NCI-H82 treated with DMSO at 0.1 percent for 48 hours (cell line): ENCODE measurements around the gene KCNMA1.
"Not testable (repeated sequence)": the region's sequence is repeated elsewhere in the genome, so short reads cannot be mapped to it uniquely, and the experiment has no call there.

Experiments
- DNase-seq: peaks from one replicate; lab custom pipeline; 2025; ENCODE audit not compliant: unreplicated experiment; lab: John Stamatoyannopoulos, UW

The KCNMA1 gene

GRCh38 chr10:77588886-77589285, 48.7 kb downstream of the KCNMA1 start:
- DNase-seq = no peak

GRCh38 chr10:77587416-77587790, 50.2 kb downstream of the KCNMA1 start:
- no peak for DNase-seq

DNA sequence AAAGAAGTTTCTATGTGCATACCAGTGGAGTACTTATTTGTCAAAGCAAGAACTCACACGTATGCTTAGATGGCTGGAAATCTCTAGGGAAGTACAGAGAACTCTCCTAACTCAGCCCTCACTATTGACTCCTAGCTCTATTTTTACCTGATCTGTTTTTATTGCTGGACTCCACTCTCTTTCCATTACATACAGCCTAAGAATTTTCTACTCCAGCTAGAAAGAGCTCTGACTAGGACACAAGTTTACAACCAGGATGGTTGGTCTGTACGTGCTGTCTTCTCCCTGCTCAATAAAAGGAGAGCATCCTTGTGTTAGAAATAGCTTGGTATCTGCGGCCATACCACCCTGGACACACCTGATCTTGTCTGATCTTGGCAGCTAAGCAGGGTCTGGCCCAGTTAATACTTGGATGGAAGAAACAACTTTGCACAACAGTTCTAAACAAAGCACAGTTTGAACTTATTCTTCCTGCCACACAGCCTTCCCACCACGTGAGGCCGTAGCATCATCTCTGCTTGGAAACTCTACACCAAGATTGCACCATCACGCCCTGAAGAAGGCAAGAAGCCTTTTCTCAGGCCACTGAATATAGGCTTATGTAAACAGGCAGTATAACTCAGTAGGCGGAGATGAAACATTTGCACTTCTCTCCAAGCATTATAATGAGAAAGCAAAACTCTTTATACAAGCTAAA, 50.7 kb downstream of the KCNMA1 start:
- no peak for DNase-seq

DNA sequence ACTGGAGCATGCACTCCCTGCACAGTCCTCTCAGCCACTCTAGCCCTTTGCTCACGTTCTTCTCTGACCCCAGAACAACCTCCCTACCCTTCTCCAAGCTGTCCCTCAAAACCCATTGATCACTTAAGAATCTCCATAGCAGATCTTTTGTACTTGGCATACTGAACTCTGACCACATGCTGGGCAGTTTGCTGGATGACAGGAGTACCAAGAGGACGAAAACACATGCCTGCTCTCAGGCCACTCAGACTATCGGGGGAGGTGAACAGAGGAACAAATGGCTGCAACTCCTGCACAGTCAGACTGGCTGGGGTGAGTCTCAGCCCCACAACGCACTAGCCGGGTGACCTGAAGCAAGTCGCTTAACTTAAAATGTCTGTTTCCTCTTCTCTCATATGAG, 52.7 kb downstream of the KCNMA1 start:
- DNase-seq = no peak

- no peak for DNase-seq
These were observed 54.1 kb downstream of the KCNMA1 start for GRCh38 chr10:77583527-77583926.

- no peak for DNase-seq
These were observed 54.9 kb downstream of the KCNMA1 start for GRCh38 chr10:77582710-77583115.

DNA sequence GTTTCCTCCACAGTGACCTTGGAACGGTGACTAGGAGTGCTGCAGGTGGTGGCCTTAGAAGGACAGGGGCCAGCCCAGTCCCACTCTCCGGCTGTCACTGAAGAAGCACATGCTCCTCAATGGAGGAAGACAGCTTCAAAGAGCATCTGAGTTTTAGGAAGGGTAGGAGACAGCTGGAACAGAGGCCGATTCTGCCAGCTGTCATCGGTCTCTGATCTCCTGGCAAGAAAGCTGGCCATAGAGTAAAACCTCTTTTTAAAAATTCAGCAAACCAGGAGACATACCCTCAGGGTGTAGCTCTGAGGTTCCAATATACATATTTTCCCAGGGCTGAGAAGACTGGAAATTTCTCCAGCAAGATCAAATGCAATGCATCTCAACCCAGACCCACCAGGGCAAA, 55.9 kb downstream of the KCNMA1 start:
- no peak for DNase-seq

GRCh38 chr10:77580482-77580881, 57.1 kb downstream of the KCNMA1 start:
- no peak for DNase-seq

DNA sequence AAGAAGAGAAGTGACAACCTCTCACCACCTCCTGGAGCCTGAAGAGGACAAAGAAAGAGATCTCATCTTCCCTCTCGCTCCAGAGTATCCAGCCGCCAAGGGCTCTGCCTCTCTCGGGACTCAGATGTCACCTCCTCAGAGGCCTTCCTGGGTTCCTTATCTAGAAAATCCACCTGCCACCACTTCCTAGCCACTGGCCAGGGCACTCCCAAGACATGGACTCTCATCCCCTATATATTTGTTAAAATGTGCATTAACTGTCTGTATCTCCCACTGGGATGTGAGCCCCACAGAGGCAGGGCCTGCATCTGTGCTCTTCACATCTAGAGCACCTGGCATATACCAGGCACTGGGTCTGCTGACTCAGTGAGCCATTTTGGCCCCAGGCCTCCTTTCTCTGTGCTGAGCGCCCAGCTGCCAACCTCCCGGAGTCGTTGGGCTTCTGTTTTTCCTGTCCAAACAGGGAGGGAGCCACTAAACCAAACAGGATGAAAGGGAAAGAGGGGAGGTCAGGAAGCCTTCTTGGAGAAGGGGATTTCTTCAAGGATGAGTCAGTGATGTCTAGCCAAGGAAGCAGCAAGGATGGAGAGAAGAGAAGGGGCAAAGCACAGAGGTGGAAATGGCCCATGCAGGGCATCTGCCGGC, 58.9 kb downstream of the KCNMA1 start:
- no peak for DNase-seq

DNA sequence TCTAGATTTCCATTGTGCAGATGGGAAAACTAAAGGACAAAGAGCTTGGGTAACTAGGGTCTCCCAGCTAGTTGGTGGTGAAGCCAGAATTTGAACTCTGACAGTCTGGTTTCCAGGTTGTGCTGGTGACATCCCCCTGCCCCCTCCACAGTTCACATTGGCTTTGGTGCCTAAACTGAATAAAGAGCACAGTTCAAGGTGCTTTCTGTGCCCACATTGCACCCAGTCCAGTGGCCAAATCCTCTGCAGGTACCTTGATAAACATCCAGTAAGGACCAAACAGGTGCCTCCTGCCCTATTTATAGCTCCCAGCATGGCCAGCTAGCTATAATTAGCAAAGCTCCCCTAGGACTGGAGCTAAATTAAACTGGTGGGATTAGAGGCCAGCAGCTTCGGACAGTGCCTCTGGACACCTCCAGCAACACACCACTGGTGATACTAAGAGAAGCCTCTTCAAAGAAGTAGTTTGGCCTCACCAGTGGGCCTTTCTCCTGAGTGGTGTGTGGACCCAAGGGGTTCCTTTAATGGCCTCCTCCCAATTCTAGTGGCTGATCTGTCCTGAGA, 59.9 kb downstream of the KCNMA1 start:
- no peak for DNase-seq

DNA sequence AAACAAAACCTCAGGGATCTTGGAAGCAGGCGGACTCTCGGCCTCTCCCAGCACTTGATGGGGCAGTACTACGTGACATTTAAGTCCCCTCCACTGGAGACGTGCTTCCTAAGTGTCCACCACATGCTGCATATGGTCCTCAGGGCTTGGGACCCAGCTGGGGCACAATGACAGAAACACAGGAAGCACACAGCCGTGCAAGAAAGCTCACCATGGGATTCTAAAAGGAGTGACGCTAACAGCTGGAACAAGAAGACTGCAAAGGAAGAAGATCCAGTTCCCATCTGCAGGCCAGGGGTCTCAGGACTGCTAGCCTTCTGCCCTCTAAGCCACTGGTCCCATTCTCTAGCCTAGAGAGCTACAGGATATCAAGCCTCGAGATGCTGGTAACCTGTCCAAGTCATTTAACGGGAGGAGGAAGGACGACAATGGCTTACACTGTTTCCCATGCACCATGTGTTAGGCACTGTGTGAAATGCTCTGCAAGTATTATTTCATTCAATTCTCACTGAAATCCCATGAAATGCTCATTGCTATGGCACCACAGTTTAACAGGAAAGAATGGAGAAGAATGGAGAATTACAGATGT, 61.1 kb downstream of the KCNMA1 start:
- DNase-seq = no peak

DNA sequence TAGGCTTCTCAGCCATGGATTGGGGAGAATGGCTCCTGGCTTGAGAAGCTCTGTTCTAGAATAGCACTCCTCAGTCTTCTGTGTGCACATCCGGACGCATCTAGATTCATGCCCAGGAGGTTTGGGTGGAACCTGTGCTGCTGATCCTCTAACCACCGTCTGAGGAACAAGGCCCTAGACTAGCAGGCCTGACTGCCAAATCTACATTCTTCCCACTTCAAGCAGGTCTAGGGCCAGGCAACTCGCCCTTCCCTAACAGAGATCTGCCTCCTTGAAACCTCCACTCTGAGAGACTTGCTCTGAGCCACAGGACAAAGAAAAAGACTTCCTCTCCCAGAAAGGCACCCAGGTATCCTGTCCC, 61.6 kb downstream of the KCNMA1 start:
- no peak for DNase-seq

DNA sequence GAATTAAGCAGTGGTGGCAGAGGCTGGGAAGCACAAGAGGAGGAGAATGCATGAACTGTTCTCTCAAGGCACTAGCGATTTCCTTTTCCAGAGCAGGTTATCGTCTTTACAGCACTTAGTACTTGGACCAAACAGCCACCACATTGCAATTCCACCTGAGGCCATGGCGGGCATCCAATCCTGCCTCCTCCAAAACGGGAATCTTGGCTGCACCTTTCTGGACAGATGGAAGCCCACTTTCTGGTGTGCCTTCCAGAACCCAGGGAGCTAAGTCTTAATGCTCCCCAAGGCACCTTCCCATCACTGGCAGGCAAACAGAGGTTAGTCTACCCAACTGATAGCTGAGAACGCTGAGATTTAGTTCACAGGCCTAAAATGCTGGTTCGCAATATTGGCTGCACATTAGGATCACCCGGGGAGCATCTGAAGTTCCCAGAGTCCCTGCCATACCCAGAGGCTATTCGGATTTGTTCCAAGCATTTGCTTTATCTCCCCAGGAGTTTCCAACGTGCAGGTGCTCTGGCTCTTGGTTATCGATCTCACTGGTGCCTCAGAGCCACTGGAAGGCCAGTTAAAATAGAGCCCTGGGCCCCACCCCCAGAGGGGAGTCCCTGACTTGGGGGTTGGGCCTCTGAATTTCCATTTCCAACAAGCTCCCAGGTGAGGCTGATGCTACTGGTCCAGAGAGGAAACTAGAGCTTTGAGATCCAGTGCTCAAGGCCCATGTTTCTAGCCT, 62.2 kb downstream of the KCNMA1 start:
- no peak for DNase-seq

- no peak for DNase-seq
These were observed 63.2 kb downstream of the KCNMA1 start for GRCh38 chr10:77574438-77574837.

DNA sequence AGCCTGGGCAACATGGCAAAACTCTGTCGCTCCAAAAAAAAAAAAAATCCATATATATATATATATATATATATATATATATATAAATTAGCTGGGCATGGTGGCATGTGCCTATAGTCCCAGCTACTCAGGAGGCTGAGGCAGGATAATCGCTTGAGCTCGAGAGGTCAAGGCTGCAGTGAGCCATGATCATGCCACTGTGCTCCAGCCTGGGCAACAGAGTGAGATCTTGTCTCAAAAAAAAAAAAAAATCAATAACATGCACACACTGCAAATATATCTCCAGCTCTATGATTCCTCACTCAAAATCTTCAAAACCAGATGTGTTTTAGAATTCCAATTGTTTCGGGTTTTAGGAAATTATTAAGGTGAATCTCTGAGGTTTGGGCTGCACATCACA, 65.1 kb downstream of the KCNMA1 start:
- not testable (repeated sequence) for DNase-seq

DNA sequence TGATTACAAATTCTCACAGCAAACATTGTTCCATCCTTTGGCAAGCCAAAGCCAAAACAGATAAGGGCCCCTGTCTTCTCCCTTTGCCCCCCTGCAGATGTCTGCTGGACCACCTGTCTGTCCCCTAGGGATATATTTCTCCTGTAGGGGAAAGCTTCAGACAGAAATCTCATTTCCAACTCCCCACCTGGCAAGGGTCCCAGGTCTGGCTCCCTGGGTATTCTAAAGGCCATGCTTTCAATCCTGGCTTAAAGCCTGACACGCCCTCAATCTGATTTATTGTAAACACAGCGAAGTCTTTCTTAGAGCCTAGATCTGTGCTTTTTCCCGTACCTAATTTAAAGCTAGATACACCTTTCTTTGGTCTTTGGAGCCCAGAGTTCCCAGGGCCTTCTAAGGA, 66.1 kb downstream of the KCNMA1 start:
- peak; percentile 51 for DNase-seq

DNA sequence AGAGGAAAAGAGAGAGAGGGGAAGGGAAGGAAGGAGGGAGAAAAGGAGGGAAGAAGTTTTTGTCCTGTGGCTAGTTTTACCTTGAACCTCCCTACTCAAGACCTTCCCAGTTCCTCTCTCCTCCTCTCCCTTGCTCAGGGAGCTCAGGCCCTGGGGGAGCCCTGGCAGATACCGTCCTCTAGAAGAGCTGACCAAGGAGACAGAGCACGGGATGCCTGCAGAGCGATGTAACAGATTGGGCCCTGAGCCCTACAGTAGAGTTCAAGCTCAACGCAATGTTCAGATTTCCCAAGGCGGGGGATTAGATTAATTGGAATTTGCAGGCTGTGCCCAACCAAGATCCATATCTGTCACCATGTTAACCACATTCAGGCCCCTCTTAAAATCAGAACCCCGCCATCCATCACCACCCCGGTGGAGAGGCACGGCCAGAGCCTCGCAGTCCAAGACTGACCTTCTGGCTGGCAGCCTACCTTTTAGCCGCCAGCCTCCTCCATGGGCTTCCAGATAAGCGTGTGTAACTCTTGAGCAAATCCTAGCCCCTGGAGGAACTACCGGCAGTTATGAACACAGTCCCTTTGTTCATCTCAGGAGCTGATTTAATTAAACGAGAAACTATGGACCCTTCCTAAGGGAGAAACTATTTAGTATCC, 70.6 kb downstream of the KCNMA1 start:
- DNase-seq = no peak

- no peak for DNase-seq
These were observed 71.4 kb downstream of the KCNMA1 start for GRCh38 chr10:77566236-77566635.

GRCh38 chr10:77565590-77566023, 72.0 kb downstream of the KCNMA1 start:
- DNase-seq = no peak

GRCh38 chr10:77564731-77565589, 72.6 kb downstream of the KCNMA1 start:
- no peak for DNase-seq
